HCT116 (cell line): ENCODE data around the gene IQCN.

Source experiments
- CTCF ChIP-seq, 3 experiments: fragments of 200-600 bp in 1 of 3; sonication (generic) in 1 of 3; IDR thresholded peaks in 2 of 3; conservative IDR thresholded peaks in 1 of 3; 2 replicates each; pipeline ENCODE4 v1.5.1; 2012 to 2017; ENCODE audit warnings: low read depth in 2 of 3, low read length in 2 of 3, antibody characterized with exemption in 1 of 3, borderline replicate concordance in 1 of 3, control low read depth in 1 of 3, mild to moderate bottlenecking in 1 of 3, mixed read lengths in 1 of 3, mixed run types in 1 of 3, moderate library complexity in 1 of 3; ENCODE audit not compliant: insufficient read depth in 1 of 3
- ELF1 ChIP-seq: IDR thresholded peaks from 2 replicates; pipeline ENCODE4 v1.6.1; 2012; ENCODE audit warnings: low read depth, borderline replicate concordance
- EZH2 ChIP-seq: fragments of 200-600 bp; sonication (generic); IDR thresholded peaks from 2 replicates; pipeline ENCODE4 v1.6.1; 2017; ENCODE audit warnings: antibody characterized with exemption, mixed run types
- POLR2A ChIP-seq: IDR thresholded peaks from 2 replicates; pipeline ENCODE4 v1.7.0; 2011; ENCODE audit warnings: borderline replicate concordance; ENCODE audit not compliant: insufficient read depth, insufficient read length; ENCODE audit errors: extremely low read depth
- POLR2AphosphoS5 ChIP-seq: IDR thresholded peaks from 2 replicates; pipeline ENCODE4 v1.6.1; 2011; ENCODE audit warnings: mild to moderate bottlenecking, low read depth, low read length, moderate library complexity
- RAD21 ChIP-seq: IDR thresholded peaks from 2 replicates; pipeline ENCODE4 v1.6.1; 2012; ENCODE audit warnings: low read depth, mild to moderate bottlenecking
- ZBTB33 ChIP-seq: IDR thresholded peaks from 2 replicates; pipeline ENCODE4 v1.6.1; 2011; ENCODE audit warnings: mild to moderate bottlenecking, low read length, moderate library complexity; ENCODE audit not compliant: insufficient replicate concordance; ENCODE audit errors: extremely low read depth
- TF ChIP-seq, protein P1 (sequence below): IDR thresholded peaks from 2 replicates; pipeline ENCODE4 v1.6.1; 2012

- TF ChIP-seq CTCF (IDR thresholded peaks at IDR 0.05 in 2 of 3, conservative IDR thresholded peaks at IDR 0.05 in 1 of 3; ENCODE audit: borderline replicate concordance in 1 of 3, insufficient read depth in 1 of 3, low read depth in 2 of 3, low read length in 2 of 3) (no peak), POLR2A (no peak), POLR2AphosphoS5 (no peak), ELF1 (no peak), RAD21 (no peak), EZH2 (no peak), ZBTB33 (no peak)
- TF ChIP-seq, protein P1, sequence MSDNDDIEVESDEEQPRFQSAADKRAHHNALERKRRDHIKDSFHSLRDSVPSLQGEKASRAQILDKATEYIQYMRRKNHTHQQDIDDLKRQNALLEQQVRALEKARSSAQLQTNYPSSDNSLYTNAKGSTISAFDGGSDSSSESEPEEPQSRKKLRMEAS: no peak
Measured at GRCh38 chr19:18214779-18215433, 59.3 kb downstream of the IQCN start.
